OCI-LY3 (cell line): ENCODE data around the gene ANKRD33B.

Experiments used
- CTCF ChIP-seq: fragments of 200-600, 300-600 bp; sonication (generic); IDR thresholded peaks from 2 replicates; pipeline ENCODE4 v1.5.1; 2014; ENCODE audit warnings: antibody characterized with exemption, low read length, low read depth
- EZH2phosphoT487 ChIP-seq: fragments of 200-600 bp; shearing (Covaris generic); IDR thresholded peaks from 2 replicates; pipeline ENCODE4 v1.6.1; 2018; ENCODE audit warnings: antibody characterized with exemption, mixed run types, low read depth

GRCh38 chr5:10564838-10565784 lies 1.2 kb downstream of the ANKRD33B start:
- no peak for TF ChIP-seq CTCF
- TF ChIP-seq EZH2phosphoT487: no peak
